Measurements from ENCODE around the gene COL4A2.
A peak's percentile ranks its signal among the peaks of the same experiment; 100 is the strongest.

The COL4A2 gene

DNA sequence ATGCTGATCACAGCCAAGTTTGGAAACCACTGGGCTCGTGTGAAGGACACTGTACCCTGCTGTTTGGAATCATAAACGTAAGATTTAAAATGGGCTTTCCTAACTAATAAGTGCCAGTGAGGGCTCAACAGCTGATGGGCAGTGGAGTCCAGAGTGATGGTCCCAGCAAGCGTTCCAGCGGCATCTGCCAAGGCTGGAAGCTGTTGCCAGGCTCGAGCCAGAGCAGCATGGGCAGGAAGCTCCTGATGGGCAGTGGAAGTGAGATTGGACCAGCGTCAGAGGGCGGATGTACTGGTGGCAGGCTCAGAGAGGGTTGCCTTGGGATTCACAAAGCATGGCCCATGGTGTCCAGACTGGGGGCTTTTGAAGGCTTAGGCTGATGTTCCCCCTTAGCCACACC, 30.2 kb downstream of the COL4A2 start:
- H3K4me1 Mint-ChIP-seq, result peaks cover 33% of the 10 kb centered on the region
- H3K4me3 Mint-ChIP-seq, result no peak overlapping the region
- H3K36me3 Mint-ChIP-seq, result no peaks in the 10 kb centered on the region
- H3K27ac Mint-ChIP-seq, result no peak overlapping the region
- DNase-seq, result no peak
- H3K9me3 Mint-ChIP-seq, result no peaks in the 10 kb centered on the region
- CTCF ChIA-PET, result no interaction called here
- H3K27me3 Mint-ChIP-seq, result peaks cover 47% of the 10 kb centered on the region

DNA sequence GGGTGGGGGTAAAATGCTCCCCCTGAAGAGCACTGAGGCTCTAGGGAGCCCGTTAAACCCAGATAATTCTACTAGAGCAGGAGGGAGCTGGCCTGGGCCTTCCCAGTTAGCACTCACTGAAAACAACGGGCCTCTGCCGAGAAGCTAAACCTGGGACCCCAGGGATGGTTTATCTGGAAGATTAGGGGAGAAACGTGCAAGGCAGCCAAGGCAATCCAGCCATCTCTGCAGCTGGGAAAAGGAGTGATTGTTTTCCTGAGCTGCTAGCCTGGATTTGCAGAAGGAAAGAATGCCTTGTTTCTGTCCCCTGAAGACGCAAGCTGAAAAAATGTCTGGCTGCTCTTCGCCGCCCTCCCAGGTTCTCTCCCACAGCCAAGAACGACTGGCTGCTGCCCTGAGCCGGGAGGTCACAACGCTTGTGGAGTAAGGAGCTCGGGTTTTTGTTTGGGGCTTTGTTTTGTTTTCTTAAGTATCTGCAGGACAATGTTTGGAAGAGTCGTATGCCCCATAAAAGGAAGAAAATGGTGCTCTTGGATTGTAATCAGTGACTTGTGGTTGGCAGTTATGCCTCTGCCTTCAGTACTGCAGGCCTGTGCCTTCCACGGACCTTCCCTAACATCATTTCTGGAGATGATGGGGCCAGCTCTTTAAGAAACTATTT, 31.5 kb downstream of the COL4A2 start:
- Mint-ChIP-seq H3K27me3 (peaks cover 53% of the 10 kb centered on the region), H3K4me3 (no peak overlapping the region), H3K4me1 (peaks cover 33% of the 10 kb centered on the region), H3K36me3 (no peaks in the 10 kb centered on the region), H3K9me3 (no peaks in the 10 kb centered on the region), H3K27ac (no peak overlapping the region)
- CTCF ChIA-PET, result no interaction called here
- DNase-seq, result no peak

DNA sequence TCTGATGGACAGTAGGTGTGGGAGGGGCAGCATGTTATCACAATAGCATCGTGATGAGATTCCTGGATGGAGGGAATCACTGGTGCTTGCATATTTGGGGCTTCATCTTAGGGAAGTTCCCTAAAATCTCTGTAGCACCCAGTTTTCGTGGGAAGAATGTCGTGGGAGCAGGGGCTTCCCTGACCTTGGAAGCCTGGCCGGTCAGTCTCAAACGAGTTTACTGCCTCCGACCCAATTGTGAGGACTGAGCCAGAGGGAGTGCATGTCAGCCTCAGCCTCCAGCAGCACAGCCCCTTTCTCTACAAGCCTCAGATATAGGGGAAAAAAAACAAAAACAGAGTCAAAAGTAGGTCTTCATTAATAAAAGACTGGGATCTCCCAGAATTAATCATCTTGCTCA, 32.2 kb downstream of the COL4A2 start:
- Mint-ChIP-seq H3K27me3 (peaks cover 51% of the 10 kb centered on the region), H3K27ac (no peak overlapping the region), H3K4me3 (no peak overlapping the region), H3K36me3 (no peaks in the 10 kb centered on the region), H3K4me1 (peaks cover 33% of the 10 kb centered on the region), H3K9me3 (no peaks in the 10 kb centered on the region)
- CTCF ChIA-PET, result no interaction called here
- DNase-seq, result no peak

DNA sequence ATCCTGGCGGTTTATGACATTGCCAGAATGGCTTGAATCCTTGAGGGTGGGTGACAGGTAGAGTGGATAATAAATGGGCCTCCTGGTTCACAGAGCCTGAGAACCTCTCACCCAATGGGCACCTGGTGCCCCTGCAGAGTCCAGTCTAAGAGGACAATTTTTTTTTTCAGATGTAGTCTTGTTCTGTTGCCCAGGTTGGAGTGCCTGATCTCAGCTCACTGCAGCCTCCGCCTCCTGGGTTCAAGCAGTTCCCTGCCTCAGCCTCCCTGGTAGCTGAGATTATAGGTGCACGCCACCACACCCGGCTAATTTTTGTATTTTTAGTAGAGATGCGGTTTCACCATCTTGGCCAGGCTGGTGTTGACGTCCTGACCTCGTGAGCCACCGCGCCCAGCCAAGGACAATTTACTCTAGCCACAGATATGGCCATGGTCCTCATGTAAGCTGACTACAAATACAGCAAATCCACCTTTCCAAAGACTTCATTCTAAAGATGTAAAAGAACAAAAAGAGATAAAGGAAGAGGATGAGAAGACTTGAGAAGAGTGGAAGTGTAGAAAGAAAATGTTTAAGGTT, 33.0 kb downstream of the COL4A2 start:
- Mint-ChIP-seq H3K4me1 (peaks cover 33% of the 10 kb centered on the region), H3K27ac (no peak overlapping the region), H3K4me3 (no peak overlapping the region), H3K9me3 (no peaks in the 10 kb centered on the region), H3K27me3 (peaks cover 46% of the 10 kb centered on the region), H3K36me3 (no peaks in the 10 kb centered on the region)
- CTCF ChIA-PET, result no interaction called here
- no peak for DNase-seq

DNA sequence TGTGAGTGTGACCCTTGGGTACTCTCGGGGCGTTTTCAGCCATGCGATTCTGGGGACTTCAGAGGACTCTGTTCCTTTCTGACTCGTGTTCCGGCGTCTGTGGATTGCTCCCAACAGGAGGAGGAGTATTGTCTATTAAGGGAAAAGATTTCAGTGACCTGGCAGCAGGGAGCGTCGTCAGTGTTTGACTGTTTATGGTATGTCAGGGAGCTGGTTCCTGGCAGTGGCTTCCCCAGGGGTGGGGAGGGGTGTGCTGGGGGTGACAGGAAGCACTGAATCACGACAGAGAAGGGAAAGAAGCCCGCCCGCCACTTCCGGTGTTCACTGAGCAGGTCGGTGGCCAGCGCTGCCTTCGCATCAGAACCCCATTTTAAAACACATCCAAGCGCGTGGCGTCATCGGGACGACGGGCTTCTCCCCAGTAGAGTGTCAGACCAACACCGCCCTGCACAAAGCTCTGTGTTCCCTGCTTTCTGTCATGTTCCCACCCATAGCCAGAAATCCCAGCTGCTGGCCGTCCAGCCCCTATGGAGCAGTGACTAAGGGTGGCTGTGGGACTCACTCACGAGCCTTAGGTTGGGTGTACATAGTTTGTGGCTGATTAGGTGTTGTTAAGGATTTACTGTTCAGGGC, 33.8 kb downstream of the COL4A2 start:
- peak overlapping the region; percentile 14 for H3K4me3 Mint-ChIP-seq
- no peaks in the 10 kb centered on the region for H3K9me3 Mint-ChIP-seq
- CTCF ChIA-PET, result no interaction called here

DNA sequence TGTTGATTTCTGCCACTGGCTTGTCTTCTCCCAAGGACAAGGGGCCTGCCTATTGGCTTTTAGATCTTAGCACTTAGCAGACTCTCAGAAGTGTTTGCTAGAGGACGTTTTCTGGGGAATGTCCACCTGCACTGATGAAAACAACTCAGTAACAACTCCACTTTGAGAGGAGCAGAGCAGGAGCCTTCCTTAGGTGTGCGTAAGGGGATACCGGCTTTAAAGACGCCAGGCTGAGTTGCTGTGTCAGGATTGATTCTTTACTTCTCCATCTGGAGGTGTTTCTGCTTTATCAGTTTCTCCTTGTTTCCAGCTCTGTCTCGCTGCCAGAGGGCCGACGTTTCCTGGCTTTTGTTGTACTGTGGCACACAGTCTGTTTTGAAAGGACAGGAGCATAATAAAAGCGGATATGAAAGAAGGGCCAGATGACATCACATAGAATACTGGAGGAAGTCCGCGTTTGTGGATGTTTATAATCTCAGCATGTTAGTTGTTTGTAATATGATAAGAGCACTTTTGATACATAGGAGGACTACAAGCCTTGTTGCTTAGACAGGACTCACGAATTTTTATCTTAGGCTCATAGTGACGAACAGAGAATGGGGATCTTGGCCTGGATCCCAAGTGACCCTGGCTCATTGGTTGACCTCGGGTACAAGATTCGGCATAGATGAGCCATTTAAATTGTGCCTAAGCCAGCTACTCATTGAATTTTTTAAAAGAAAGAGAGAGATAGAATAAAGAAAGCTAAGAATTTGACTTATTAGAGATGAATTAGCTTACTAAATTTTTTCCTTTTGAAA, 34.6 kb downstream of the COL4A2 start:
- peaks cover 33% of the 10 kb centered on the region for H3K4me1 Mint-ChIP-seq
- peaks cover 50% of the 10 kb centered on the region for H3K27me3 Mint-ChIP-seq
- no peak overlapping the region for H3K27ac Mint-ChIP-seq
- CTCF ChIA-PET, result no interaction called here
- no peaks in the 10 kb centered on the region for H3K9me3 Mint-ChIP-seq
- no peak for DNase-seq
- H3K36me3 Mint-ChIP-seq, result no peaks in the 10 kb centered on the region
- no peak overlapping the region for H3K4me3 Mint-ChIP-seq

More for the DNA sequence above, 33.8 kb downstream of the COL4A2 start:
- Mint-ChIP-seq H3K27me3 (peaks cover 50% of the 10 kb centered on the region), H3K36me3 (no peaks in the 10 kb centered on the region), H3K27ac (no peak overlapping the region), H3K4me1 (peaks cover 33% of the 10 kb centered on the region)
- DNase-seq, result peak; percentile 68

DNA sequence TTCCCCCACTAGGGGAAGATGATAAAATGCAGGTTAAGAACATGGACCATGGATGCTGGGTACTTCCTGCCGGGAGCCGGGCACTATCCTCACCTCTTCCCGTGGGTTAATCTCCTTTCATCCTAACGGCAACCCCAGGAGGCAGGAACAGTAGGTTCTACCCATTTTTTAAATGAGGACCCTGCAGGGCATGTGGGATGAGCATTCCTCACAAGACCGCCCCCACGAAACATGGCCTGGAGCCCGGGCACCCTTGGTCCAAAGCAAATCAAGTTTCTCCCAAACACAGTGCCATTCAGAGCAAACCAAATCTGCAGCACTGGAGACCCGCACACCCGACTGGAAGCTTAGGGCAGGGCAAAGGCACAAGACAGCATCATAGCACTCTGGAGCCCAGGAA, 35.4 kb downstream of the COL4A2 start:
- Mint-ChIP-seq H3K27ac (no peak overlapping the region), H3K4me1 (peaks cover 33% of the 10 kb centered on the region), H3K4me3 (no peak overlapping the region), H3K9me3 (no peaks in the 10 kb centered on the region), H3K36me3 (no peaks in the 10 kb centered on the region), H3K27me3 (peaks cover 51% of the 10 kb centered on the region)
- no peak for DNase-seq
- CTCF ChIA-PET, result interaction anchor here (1.6 kb wide), 1 partner anchor 12 kb away, joined by 3 read pairs; no protein-coding TSS in a partner anchor

DNA sequence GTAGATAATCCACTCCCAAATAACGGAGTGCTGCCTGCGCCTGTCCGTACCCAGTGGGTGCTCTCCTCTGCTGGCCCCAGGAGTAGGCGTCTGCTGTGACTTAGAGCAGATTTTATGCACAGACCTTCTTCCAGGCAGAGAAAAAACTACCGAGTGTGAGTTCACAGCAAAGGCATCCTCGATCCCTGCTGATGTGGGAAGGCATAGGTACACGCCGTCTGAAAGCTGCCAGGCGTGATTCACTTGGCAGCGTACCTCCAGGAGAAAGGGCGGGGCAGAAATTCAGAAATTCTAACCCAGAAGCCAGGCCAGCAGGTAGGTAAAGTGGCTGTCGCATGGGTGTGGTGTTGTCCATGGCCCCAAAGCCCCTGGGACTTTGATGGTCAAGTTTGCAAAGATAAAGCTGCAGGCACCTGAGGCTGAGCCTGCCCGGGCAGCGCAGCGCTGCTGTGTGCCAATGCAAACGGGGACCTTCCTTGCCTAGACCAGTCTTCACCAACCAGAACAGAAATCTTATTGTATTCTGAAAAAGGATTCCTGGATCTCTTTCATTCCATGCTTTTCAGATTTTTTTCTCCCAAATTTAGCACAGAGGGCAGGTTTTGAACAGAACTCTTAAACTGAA, 36.3 kb downstream of the COL4A2 start:
- no peak for DNase-seq
- H3K27ac Mint-ChIP-seq, result no peak overlapping the region
- no peaks in the 10 kb centered on the region for H3K9me3 Mint-ChIP-seq
- H3K36me3 Mint-ChIP-seq, result no peaks in the 10 kb centered on the region
- no peak overlapping the region for H3K4me3 Mint-ChIP-seq
- peaks cover 33% of the 10 kb centered on the region for H3K4me1 Mint-ChIP-seq
- CTCF ChIA-PET, result interaction anchor here (1.6 kb wide), 1 partner anchor 11 kb away, joined by 3 read pairs; no protein-coding TSS in a partner anchor
- peaks cover 57% of the 10 kb centered on the region for H3K27me3 Mint-ChIP-seq

DNA sequence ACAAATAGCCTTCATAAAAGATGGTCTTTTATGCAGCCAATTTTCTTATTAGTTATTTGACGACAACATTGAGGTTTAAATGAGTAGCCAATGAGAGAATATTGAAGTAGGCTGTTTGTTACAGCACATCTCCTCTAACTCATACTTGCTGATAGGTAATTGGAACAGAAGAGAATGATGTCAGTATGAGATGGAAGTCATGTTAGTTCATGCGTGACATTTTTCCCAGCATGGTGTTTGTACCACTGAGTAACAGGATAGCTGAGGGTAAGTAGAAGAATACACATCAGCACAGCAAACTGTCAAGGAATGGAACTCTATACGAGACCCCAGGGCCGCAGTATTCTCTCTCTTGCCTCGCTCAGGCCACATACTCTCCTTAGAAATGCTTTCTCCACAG, 37.2 kb downstream of the COL4A2 start:
- Mint-ChIP-seq H3K36me3 (no peaks in the 10 kb centered on the region), H3K27me3 (peaks cover 50% of the 10 kb centered on the region), H3K27ac (no peak overlapping the region), H3K4me3 (no peak overlapping the region), H3K9me3 (no peaks in the 10 kb centered on the region), H3K4me1 (peaks cover 26% of the 10 kb centered on the region)
- no peak for DNase-seq
- CTCF ChIA-PET, result no interaction called here

DNA sequence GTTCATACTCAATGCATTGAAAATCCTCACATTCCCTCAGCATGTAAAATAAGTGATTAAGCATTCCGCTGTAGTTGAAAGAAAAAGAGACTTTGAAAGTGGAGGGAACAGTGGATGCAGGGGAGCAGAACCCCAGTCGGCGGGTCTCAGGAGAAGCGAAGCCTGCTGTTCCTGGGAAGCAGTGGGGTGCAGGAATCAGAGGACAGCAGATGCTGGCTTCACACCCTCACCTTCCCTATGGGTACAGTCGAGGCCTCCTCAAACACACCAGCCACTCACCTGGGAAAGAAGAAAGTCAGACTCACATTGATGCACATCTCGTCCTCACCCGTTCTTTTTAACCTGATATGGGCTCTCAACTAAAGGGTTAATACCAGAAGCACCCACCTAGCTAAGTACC, 38.2 kb downstream of the COL4A2 start:
- peaks cover 16% of the 10 kb centered on the region for H3K4me1 Mint-ChIP-seq
- peaks cover 48% of the 10 kb centered on the region for H3K27me3 Mint-ChIP-seq
- H3K36me3 Mint-ChIP-seq, result no peaks in the 10 kb centered on the region
- no peak overlapping the region for H3K27ac Mint-ChIP-seq
- no peaks in the 10 kb centered on the region for H3K9me3 Mint-ChIP-seq
- no peak overlapping the region for H3K4me3 Mint-ChIP-seq
- CTCF ChIA-PET, result no interaction called here
- DNase-seq, result no peak

DNA sequence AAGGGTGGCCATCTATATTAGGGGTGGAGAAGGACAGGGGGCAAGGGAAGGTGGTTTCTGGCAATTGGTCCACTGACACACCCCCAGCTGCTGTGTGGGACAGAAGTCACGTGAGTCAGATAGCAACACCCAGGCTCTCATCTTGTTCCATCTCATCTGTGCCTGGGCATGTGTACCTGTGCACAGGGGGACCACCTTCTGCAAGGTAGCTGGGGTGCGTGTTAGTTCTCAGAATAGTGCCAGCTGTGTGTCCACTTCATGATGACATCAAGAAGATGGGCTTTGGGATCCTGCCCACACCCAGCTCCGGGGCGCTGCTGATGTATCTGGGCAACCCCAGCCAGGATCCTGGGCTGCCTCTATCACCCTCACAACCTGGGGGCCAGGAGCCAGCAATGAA, 38.6 kb downstream of the COL4A2 start:
- no peak overlapping the region for H3K27ac Mint-ChIP-seq
- peaks cover 46% of the 10 kb centered on the region for H3K27me3 Mint-ChIP-seq
- CTCF ChIA-PET, result no interaction called here
- H3K4me3 Mint-ChIP-seq, result no peak overlapping the region
- H3K9me3 Mint-ChIP-seq, result no peaks in the 10 kb centered on the region
- H3K36me3 Mint-ChIP-seq, result no peaks in the 10 kb centered on the region
- H3K4me1 Mint-ChIP-seq, result peaks cover 12% of the 10 kb centered on the region
- DNase-seq, result no peak

DNA sequence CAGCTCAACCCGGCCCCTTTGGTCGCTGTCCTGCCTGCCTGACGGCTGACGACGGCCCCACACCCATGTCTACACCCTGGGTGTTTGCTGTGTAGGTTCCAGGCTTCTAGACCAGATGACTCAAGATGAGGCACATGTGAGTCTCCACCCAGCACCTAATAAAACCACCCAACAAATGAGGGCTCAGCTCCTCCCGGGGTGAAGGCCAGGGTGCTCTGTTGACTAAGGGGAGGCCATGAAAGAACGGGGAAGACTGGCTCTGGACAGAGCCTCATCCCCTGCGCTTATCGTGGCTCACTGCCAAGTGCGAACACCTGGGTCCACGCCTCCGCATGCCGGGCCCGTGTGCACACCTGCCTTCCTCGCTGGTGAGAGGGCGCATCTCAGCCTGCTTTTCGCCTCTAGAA, 39.6 kb downstream of the COL4A2 start:
- Mint-ChIP-seq H3K27me3 (peaks cover 43% of the 10 kb centered on the region), H3K4me1 (peaks cover 2% of the 10 kb centered on the region), H3K9me3 (no peaks in the 10 kb centered on the region), H3K27ac (no peak overlapping the region), H3K4me3 (no peak overlapping the region), H3K36me3 (no peaks in the 10 kb centered on the region)
- CTCF ChIA-PET, result no interaction called here
- DNase-seq, result no peak

DNA sequence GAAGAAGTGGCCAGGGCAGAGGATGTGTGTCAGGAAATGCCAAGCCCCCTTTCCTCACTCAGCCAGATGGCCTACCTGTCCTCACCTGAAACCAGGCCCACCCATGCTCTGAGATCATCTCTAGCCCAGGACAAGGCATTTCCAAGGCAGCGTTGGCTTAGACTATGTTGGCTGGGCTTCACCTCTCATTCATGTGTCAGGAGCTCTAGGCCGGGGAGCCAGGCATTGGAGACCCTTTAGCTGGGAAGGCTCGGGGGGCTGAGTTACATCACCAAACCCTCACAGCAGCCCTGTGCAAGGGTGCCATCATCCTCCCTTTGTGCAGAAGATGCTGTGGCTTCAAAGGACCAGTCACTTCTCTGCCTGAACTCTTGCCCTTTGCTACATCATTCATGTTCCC, 40.0 kb downstream of the COL4A2 start:
- Mint-ChIP-seq H3K27ac (no peak overlapping the region), H3K4me3 (no peak overlapping the region), H3K27me3 (peaks cover 42% of the 10 kb centered on the region), H3K36me3 (no peaks in the 10 kb centered on the region), H3K4me1 (no peaks in the 10 kb centered on the region), H3K9me3 (no peaks in the 10 kb centered on the region)
- no peak for DNase-seq
- CTCF ChIA-PET, result no interaction called here

DNA sequence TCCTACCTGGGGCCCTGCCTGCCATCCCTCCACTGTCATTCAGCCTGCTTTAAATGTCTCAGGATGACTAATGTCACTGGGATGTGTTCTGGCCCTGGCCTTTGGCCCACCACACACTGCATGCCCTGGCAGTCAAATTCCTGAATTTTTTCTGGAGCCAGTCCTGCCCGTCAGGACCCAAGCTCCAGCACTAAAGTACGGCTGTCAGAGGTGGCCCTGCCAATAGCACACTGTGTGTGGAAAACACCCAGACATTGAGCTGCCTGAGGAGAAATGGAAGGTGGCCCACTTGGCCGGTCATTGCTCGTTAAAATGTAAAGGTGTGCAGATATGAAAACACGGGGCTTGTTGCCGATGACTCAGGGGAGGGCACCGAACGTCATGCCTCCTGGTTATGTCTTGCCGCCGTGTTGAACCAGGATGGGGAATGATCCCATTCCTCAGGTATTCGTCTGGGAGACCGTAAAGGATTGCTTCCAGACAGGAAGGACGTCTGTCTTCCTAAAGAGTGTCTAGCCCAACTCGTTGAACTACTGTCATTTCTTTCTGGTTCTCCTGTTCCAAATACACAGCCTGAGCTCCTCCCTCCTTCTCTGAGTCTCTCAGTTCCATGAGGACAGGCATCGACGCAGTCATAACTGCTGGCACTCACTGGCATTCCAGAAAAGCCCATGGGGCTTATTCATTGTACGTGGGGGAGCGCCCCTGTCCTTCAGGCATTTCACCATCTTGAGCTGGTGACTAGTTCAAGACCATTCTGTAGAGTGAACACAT, 40.6 kb downstream of the COL4A2 start:
- Mint-ChIP-seq H3K9me3 (no peaks in the 10 kb centered on the region), H3K4me3 (no peak overlapping the region), H3K27ac (no peak overlapping the region), H3K36me3 (no peaks in the 10 kb centered on the region), H3K4me1 (no peaks in the 10 kb centered on the region), H3K27me3 (peaks cover 37% of the 10 kb centered on the region)
- CTCF ChIA-PET, result no interaction called here
- DNase-seq, result no peak
